Measurements from ENCODE around the gene BCL2A1. TPM values are rescaled to one million over a fixed set of nuclear protein-coding genes. Genes with fewer than 3 reads are reported as not detected.

BCL2A1 gene
- total RNA-seq, 1 donor from 2014 or later, result 0.30 TPM

DNA sequence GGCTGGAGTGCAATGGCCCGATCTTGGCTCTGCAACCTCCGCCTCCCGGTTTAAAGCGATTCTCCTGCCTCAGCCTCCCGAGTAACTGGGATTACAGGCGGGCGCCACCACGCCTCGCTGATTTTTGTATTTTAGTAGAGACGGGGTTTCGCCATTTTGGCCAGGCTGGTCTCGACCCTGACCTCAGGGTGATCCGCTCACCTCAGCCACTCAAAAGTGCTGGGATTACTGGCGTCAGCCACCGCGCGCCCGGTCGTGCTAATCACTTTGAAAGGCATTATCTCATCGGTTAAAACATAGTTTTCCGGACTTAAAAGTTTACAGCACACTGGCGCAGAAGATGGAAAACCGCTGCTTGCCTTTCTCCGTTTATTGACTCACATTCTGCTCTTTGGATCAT is 46.6 kb downstream of the BCL2A1 start:
- peaks cover 24% of the 10 kb centered on the region for H3K4me1 ChIP-seq
- intact Hi-C loops (cut with micrococcal nuclease), result no loop called here
- H3K27ac ChIP-seq (replicated peaks), result peak overlapping the region; percentile 96
- H3K4me3 ChIP-seq, result peak overlapping the region; percentile 97
- no peak for DNase-seq
- TF ChIP-seq, protein P1, sequence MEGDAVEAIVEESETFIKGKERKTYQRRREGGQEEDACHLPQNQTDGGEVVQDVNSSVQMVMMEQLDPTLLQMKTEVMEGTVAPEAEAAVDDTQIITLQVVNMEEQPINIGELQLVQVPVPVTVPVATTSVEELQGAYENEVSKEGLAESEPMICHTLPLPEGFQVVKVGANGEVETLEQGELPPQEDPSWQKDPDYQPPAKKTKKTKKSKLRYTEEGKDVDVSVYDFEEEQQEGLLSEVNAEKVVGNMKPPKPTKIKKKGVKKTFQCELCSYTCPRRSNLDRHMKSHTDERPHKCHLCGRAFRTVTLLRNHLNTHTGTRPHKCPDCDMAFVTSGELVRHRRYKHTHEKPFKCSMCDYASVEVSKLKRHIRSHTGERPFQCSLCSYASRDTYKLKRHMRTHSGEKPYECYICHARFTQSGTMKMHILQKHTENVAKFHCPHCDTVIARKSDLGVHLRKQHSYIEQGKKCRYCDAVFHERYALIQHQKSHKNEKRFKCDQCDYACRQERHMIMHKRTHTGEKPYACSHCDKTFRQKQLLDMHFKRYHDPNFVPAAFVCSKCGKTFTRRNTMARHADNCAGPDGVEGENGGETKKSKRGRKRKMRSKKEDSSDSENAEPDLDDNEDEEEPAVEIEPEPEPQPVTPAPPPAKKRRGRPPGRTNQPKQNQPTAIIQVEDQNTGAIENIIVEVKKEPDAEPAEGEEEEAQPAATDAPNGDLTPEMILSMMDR (IDR thresholded peaks at IDR 0.05; ENCODE audit: borderline replicate concordance), result no peak
- H3K27me3 ChIP-seq (ENCODE audit: low read depth), result no peaks in the 10 kb centered on the region
- peaks cover 29% of the 10 kb centered on the region for H3K9me3 ChIP-seq (replicated peaks)
- H3K36me3 ChIP-seq, result peaks cover 23% of the 10 kb centered on the region

DNA sequence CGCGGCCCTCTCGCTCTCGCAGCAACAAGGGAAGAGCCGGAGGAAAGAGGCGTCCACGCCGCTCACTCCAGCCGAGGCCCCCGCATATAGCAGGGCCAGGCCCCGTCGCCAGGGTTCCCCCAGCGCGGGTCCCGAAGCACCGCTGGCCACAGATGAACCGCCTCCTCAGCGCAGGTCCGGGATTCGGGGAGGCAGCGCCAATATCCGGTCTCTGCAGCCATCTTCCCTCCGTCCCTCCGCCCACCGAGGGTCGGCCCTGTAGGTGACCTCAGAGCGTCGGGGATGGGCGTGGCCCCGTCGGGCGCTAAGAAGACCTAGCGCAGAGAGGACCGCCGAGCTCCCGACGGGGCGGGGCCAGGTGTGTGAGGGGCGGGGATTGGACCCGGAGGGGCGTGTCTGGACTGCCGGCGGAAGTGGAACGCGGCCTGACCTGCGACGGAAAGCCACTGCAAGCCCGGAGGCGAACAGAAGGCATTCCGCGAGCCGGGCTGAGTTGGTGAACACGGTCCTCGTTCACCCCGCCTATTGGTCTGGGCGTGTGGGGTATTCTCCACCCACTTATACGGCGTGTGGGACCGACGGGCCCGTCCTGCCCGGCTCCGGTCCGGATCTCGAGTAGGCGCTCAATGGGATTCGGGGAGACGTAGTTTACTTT is 47.4 kb downstream of the BCL2A1 start:
- H3K4me1 ChIP-seq, result peaks cover 24% of the 10 kb centered on the region
- DNase-seq, result peak; percentile 93
- peaks cover 37% of the 10 kb centered on the region for H3K9me3 ChIP-seq (replicated peaks)
- H3K36me3 ChIP-seq, result peaks cover 31% of the 10 kb centered on the region
- H3K27me3 ChIP-seq (ENCODE audit: low read depth), result no peaks in the 10 kb centered on the region
- H3K4me3 ChIP-seq, result peak overlapping the region; percentile 97
- TF ChIP-seq, protein P1 (IDR thresholded peaks at IDR 0.05; ENCODE audit: borderline replicate concordance), result no peak
- intact Hi-C loops (cut with micrococcal nuclease), result no loop called here
- peak overlapping the region; percentile 96 for H3K27ac ChIP-seq (replicated peaks)

DNA sequence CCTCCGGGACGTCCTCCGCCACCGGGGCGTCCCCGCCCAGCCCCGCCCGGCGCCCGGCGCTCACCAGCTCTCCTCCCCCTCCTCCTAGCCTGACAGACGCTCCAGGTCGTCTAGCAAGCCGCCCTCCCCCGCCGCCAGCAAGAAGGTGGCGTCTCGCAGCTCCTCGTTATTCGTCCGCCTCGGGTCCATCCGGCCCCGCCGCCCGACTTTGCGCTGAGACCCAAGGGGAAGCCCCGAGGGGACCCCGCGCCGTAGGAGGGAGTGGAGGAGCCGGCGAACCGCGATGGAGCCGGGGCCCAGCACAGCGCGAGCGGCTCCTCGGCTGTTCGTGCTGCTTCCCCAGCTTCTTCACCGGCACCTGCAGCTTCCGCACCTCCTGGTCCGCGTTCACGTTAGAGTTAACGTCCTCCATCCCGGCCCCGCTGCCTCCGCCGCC is 47.9 kb downstream of the BCL2A1 start:
- Histone ChIP-seq H3K27me3 (ENCODE audit: low read depth) (no peaks in the 10 kb centered on the region), H3K27ac (replicated peaks) (peak overlapping the region; percentile 96), H3K4me3 (peak overlapping the region; percentile 97), H3K9me3 (replicated peaks) (peaks cover 42% of the 10 kb centered on the region), H3K4me1 (peaks cover 24% of the 10 kb centered on the region), H3K36me3 (peaks cover 36% of the 10 kb centered on the region)
- peak; percentile 62 for DNase-seq
- TF ChIP-seq, protein P1 (IDR thresholded peaks at IDR 0.05; ENCODE audit: borderline replicate concordance), result no peak
- intact Hi-C loops (cut with micrococcal nuclease), result no loop called here

DNA sequence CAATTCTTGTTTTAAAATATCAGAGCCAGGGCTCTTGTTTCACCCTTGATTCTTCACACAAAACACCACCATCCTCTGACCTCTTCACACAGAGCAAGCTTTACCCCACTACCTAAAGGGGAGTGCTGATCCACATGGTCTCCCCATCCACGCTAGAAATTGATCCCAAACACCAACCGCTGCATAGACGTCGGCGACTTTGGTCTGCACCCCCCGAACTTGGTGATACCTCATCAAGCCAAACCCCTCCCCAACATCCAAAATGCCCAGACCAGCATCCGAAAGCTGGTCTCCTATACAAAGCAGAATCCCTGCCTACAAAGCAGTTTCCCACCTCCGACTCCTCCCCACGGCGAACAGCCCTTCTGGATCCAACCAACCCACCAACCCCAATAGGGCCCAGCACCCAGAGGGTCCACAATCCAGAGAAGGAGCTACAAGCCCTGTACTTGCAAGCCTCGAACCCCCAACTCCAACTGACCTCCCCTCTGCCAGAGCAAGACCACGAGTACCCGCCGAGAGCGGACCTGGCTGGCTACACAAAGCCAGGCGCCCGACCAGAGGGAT is 48.4 kb downstream of the BCL2A1 start:
- intact Hi-C loops (cut with micrococcal nuclease), result no loop called here

DNA sequence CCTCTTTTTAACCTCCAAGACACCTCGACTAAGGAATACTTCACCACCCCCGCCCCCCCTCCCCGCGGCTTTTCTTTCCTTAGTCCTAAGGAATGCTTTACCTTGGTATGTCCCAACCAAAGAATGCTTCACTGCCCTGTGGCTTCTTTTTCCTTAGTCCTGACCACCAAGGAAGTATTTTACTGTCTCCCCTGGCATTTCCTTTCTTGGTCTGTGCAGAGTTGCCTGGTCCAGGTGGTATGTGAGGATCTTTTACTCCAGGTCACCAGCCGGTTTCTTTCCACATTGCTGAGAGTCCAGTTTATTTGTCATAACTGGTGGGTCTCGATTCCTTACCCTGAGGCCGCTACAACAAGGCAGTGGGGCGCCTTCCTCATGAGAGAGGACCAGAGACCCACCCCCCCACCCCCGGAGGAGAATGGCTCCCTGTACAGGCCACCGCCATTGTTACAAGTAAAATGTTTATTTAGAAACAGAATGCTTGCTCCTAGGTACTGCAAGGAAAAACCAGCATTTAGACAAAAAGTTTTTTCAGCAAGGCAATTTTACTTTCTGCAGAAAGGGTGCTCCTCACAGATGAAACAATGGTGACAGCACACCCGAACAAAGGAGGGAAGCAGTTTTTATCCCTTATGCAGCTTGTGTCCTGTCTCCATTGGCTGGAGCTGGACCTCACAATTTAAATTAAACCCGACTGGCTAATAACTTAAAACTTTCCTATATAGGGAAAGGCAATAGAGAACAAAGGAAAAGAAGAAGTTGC is 51.1 kb downstream of the BCL2A1 start:
- Histone ChIP-seq H3K27me3 (ENCODE audit: low read depth) (no peaks in the 10 kb centered on the region), H3K4me3 (no peak overlapping the region), H3K27ac (replicated peaks) (no peak overlapping the region), H3K36me3 (peaks cover 38% of the 10 kb centered on the region), H3K9me3 (replicated peaks) (peaks cover 74% of the 10 kb centered on the region), H3K4me1 (peaks cover 24% of the 10 kb centered on the region)
- intact Hi-C loops (cut with micrococcal nuclease), result no loop called here
- TF ChIP-seq, protein P1 (IDR thresholded peaks at IDR 0.05; ENCODE audit: borderline replicate concordance), result no peak
- no peak for DNase-seq

More for the DNA sequence above, 48.4 kb downstream of the BCL2A1 start:
- peaks cover 47% of the 10 kb centered on the region for H3K9me3 ChIP-seq (replicated peaks)
- peak overlapping the region; percentile 97 for H3K4me3 ChIP-seq
- peaks cover 36% of the 10 kb centered on the region for H3K36me3 ChIP-seq
- no peaks in the 10 kb centered on the region for H3K27me3 ChIP-seq (ENCODE audit: low read depth)
- TF ChIP-seq, protein P1 (IDR thresholded peaks at IDR 0.05; ENCODE audit: borderline replicate concordance), result no peak
- peaks cover 24% of the 10 kb centered on the region for H3K4me1 ChIP-seq
- no peak for DNase-seq
- H3K27ac ChIP-seq (replicated peaks), result peak overlapping the region; percentile 96

Measured in left ventricle myocardium inferior (tissue), 1 donor.